ENCODE results near the gene PSAP. TPM values are rescaled to one million over a fixed set of nuclear protein-coding genes. Genes with fewer than 3 reads are reported as not detected.

PSAP gene
- total RNA-seq, 1 experiment from 2014 or later, result 336 TPM

- Mint-ChIP-seq H3K4me1 (peaks cover 44 to 55% of the 10 kb centered on the region in 2 experiments), H3K36me3 (ENCODE audit: insufficient read depth in 1 of 3, low read depth in 3 of 3) (peaks cover 3 to 14% (median 4%) of the 10 kb centered on the region in 3 experiments; a peak in 6 of 7 replicates), H3K27ac (peak overlapping the region; percentile 21 to 91 (median 88); a peak in 6 of 7 replicates), H3K27me3 (ENCODE audit: low read depth) (no peaks in the 10 kb centered on the region), H3K4me3 (no peak overlapping the region), H3K9me3 (no peaks in the 10 kb centered on the region)
- Histone ChIP-seq H3T11ph (ENCODE audit: low read length) (no peak overlapping the region), H2BK5ac (ENCODE audit: insufficient read length, low read length) (no peak overlapping the region), H2BK120ac (ENCODE audit: low read depth, low read length, poor library complexity, severe bottlenecking) (no peak overlapping the region), H3K4me2 (ENCODE audit: insufficient read depth, insufficient read length, low read length) (no peak overlapping the region), H3K79me2 (ENCODE audit: insufficient read depth, low read length) (peaks cover 46% of the 10 kb centered on the region; the same call in 1 of the 2 replicates), H3K27ac (ENCODE audit: insufficient read length, low read depth, low read length) (no peak overlapping the region), H3K9ac (ENCODE audit: extremely low read depth, insufficient read length, low read length) (no peak overlapping the region), H2BK20ac (ENCODE audit: low read depth, low read length, poor library complexity, severe bottlenecking) (no peak overlapping the region), H3K14ac (ENCODE audit: insufficient read depth, low read length) (no peak overlapping the region), H4K91ac (ENCODE audit: insufficient read length, low read depth, low read length) (no peak overlapping the region), H4K5ac (ENCODE audit: insufficient read length, low read depth, low read length) (no peak overlapping the region), H4K20me1 (ENCODE audit: control insufficient read depth, insufficient read depth, insufficient read length) (no peaks in the 10 kb centered on the region), H2BK15ac (ENCODE audit: low read depth, low read length) (no peak overlapping the region), H3K56ac (ENCODE audit: insufficient read length, low read depth, low read length) (no peak overlapping the region), H2AK5ac (ENCODE audit: insufficient read length, low read length) (no peak overlapping the region), H3K4ac (ENCODE audit: low read depth, low read length) (no peak overlapping the region), H3K9me3 (ENCODE audit: control insufficient read depth, low read depth, low read length) (no peaks in the 10 kb centered on the region), H3K27me3 (ENCODE audit: insufficient read depth, low read length) (no peaks in the 10 kb centered on the region), H3K18ac (ENCODE audit: insufficient read length, low read depth, low read length) (no peak overlapping the region), H3K23ac (ENCODE audit: insufficient read length, low read depth, low read length) (no peak overlapping the region), H2AFZ (ENCODE audit: low read length) (no peak overlapping the region), H2BK12ac (ENCODE audit: insufficient read length, low read depth, low read length) (no peak overlapping the region), H3K4me1 (ENCODE audit: insufficient read depth, low read length) (peaks cover 11% of the 10 kb centered on the region; the same call in 1 of the 2 replicates), H3K23me2 (ENCODE audit: insufficient read length, low read depth, low read length, poor library complexity, severe bottlenecking) (no peaks in the 10 kb centered on the region), H4K8ac (replicated peaks; ENCODE audit: insufficient read length, low read depth, low read length) (no peak overlapping the region), H3K79me1 (ENCODE audit: insufficient read depth, low read depth, low read length, poor library complexity, severe bottlenecking) (peaks cover 13% of the 10 kb centered on the region)
- TF ChIP-seq CTCF (conservative IDR thresholded peaks at IDR 0.05), result peak; percentile 73
- DNase-seq, result peak; percentile 62
- whole genome bisulfite sequencing (ENCODE audit: extremely low coverage, insufficient read length, low lambda C conversion rate), result no CpG with 5 or more reads among the region's 17 CpGs
These were observed 13.8 kb downstream of the PSAP start for GRCh38 chr10:71837098-71837827.

All from H9 (cell line).